Subcutaneous abdominal adipose tissue (tissue), 5 donors: ENCODE measurements around the gene MAPK12.

Experiments
- H3K27ac ChIP-seq: one replicate; pipeline ENCODE4 v1.7.0; 2013; ENCODE audit warnings: low read depth, mild to moderate bottlenecking, inconsistent platforms, low read length, moderate library complexity
- H3K27me3 ChIP-seq, 5 donors: one replicate each; pipeline ENCODE4 v1.7.0; 2013; ENCODE audit warnings: low read length in 5 of 5, inconsistent platforms in 1 of 5; ENCODE audit not compliant: control insufficient read depth in 5 of 5, insufficient read depth in 4 of 5
- H3K36me3 ChIP-seq, 5 donors: one replicate each; pipeline ENCODE4 v1.7.0; 2013; ENCODE audit warnings: low read length in 5 of 5; ENCODE audit not compliant: control insufficient read depth in 5 of 5, insufficient read depth in 5 of 5
- H3K4me1 ChIP-seq, 5 donors: one replicate each; pipeline ENCODE4 v1.7.0; 2013; ENCODE audit warnings: low read length in 5 of 5, mild to moderate bottlenecking in 3 of 5, moderate library complexity in 1 of 5; ENCODE audit not compliant: control insufficient read depth in 5 of 5, insufficient read depth in 5 of 5
- H3K4me3 ChIP-seq, 5 donors: one replicate each; pipeline ENCODE4 v1.7.0; 2013; ENCODE audit warnings: low read length in 5 of 5, low read depth in 1 of 5
- H3K9ac ChIP-seq, 5 donors: one replicate each; pipeline ENCODE4 v1.7.0; 2013; ENCODE audit warnings: low read length in 5 of 5, mild to moderate bottlenecking in 4 of 5, moderate library complexity in 3 of 5
- H3K9me3 ChIP-seq, 5 donors: one replicate each; pipeline ENCODE4 v1.7.0; 2013; ENCODE audit warnings: low read length in 5 of 5; ENCODE audit not compliant: control insufficient read depth in 5 of 5
- donor health status: healthy.
- donor health status: healthy.
- donor health status: healthy.
- donor health status: healthy.
- donor health status: healthy.

MAPK12 gene

DNA sequence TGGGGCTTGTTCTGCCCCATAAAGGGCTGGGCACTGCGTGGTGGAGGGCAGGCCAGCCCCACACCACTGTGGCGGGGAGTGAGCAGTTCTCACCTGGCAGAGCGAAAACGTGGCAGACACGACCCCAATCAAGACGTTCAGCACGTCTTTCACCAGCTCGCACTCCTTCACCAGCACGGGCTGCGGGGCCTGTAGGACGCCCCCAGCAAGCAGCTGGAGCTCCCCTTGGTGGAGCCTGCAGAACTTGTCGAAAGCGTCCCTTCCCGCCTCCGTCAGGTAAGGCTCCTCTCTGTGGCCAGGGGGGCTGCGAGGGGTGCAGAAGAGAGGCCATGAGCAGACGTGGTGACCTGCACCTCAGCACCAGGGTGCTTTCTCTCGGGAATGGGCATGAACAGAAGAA, 28.3 kb downstream of the MAPK12 start:
- H3K36me3 ChIP-seq, result peaks cover 0 to 56% (median 44%) of the 10 kb centered on the region in 5 donors

DNA sequence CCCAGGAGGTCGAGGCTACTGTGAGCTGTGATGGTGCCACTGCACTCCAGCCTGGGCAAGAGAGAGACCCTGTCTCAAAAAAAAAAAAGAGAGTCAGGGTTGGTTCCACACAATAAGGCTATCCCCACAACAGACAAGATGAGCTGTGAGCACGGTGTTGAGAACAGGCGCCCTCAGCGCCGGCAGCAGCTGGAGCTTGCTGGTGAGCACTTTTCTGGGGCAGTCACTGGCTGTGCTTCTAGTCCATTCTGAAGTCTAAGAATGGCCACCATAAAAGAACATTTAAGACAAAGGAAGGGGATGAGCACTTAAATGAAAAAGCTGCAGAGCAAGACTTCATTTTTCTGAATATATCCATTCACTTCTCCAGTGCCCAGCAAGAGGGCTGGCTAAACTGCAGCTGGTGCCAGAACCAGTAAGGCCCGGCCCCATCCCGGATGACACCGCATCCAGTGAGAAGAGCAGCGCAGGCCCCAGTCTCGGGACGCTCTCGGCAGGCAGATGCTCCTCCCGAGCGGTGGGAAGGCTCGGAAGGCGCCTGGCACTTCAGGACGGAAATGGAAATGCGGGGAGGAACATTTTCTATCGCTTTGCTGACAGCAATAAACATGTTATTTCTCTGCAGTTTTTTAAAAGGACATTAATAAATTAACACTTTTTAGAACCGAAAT, 28.9 kb downstream of the MAPK12 start:
- H3K4me3 ChIP-seq, result no peak overlapping the region
- no peak overlapping the region for H3K9ac ChIP-seq
- H3K9me3 ChIP-seq, result no peaks in the 10 kb centered on the region
- H3K27me3 ChIP-seq, result no peaks in the 10 kb centered on the region
- peaks cover 0 to 59% (median 46%) of the 10 kb centered on the region in 5 donors for H3K36me3 ChIP-seq
- no peaks in the 10 kb centered on the region for H3K4me1 ChIP-seq
- no peak overlapping the region for H3K27ac ChIP-seq

More for the DNA sequence above, 28.3 kb downstream of the MAPK12 start:
- no peaks in the 10 kb centered on the region for H3K9me3 ChIP-seq
- H3K27ac ChIP-seq, result no peak overlapping the region
- no peak overlapping the region for H3K9ac ChIP-seq
- H3K4me1 ChIP-seq, result no peaks in the 10 kb centered on the region
- H3K4me3 ChIP-seq, result no peak overlapping the region
- H3K27me3 ChIP-seq, result no peaks in the 10 kb centered on the region

DNA sequence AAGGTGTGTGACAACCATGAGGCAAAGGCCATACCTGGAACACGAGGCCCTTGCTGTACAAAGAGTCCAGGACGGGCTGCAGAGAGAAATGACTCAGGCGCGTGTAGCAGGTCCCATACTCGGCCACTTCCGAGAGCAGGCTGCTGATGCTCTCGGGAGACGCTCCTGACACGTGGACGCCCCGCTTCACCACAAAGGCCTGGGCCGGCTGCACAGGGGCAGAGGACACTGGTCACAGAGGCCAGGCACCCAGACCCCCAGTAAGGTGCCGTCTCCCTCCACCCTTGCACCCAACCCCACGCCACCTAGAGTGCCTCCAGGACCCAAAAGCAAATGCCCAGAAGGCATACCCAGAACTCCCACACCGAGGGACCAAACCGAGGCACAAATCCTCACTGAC, 32.1 kb downstream of the MAPK12 start:
- no peak overlapping the region for H3K9ac ChIP-seq
- no peak overlapping the region for H3K27ac ChIP-seq
- H3K4me3 ChIP-seq, result no peak overlapping the region
- peaks cover 0 to 74% (median 58%) of the 10 kb centered on the region in 5 donors for H3K36me3 ChIP-seq
- H3K4me1 ChIP-seq, result no peaks in the 10 kb centered on the region
- no peaks in the 10 kb centered on the region for H3K9me3 ChIP-seq
- no peaks in the 10 kb centered on the region for H3K27me3 ChIP-seq

DNA sequence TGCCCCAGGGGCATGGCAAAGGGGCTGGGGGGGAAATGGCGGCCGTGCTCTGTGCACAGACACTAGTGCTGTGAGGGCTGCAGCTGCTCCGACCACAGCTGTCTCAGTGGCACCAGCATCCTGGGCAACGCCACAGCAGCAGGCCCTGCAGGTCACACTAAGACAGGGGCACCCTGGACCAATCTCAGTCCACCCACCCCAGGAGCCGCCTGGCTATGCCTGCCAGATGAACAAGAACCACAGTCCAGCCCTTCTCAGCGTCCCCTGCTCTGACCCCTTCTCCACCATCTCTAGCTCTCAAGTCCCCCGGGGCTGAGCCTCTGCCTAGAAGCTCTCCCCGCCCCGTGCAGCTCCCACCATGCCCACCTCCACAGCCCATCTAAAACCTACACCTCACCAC, 33.1 kb downstream of the MAPK12 start:
- H3K27ac ChIP-seq, result no peak overlapping the region
- no peaks in the 10 kb centered on the region for H3K4me1 ChIP-seq
- peaks cover 0 to 77% (median 66%) of the 10 kb centered on the region in 5 donors for H3K36me3 ChIP-seq
- no peaks in the 10 kb centered on the region for H3K9me3 ChIP-seq
- no peaks in the 10 kb centered on the region for H3K27me3 ChIP-seq
- H3K4me3 ChIP-seq, result no peak overlapping the region
- H3K9ac ChIP-seq, result no peak overlapping the region

DNA sequence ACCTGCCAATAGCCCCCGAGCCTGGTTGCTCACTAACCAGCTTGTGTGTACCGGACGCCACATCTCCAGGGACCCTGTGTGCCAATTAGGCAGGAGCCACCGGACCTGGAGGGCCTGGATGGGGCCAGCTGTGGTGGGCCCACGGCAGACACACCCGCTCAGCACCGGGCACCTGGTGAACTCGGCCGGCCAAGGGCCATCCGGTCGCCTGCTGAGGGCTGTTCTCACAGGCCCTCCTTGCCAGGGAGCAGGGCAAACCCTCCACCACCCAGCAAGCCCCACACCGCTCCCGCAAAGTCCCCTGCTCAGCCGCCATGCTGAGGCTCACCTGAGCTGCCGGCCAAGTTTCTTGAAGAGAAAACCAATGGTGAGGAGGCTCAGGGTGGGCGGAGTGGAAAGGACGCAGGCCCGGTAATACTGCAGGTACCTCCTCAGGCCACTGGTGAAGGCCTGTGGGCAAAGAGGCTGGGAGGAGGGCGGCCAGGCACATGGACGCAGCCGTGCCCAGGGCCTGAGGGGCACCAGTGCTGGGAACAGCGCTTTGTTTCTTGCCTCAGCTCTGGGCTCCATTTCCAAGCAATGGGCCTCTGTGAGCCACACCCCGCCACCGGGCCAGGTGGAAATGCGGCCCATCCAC, 33.8 kb downstream of the MAPK12 start:
- Histone ChIP-seq H3K9me3 (no peaks in the 10 kb centered on the region), H3K4me3 (no peak overlapping the region), H3K27ac (no peak overlapping the region), H3K36me3 (peaks cover 0 to 77% (median 66%) of the 10 kb centered on the region in 5 donors), H3K9ac (no peak overlapping the region), H3K4me1 (no peaks in the 10 kb centered on the region), H3K27me3 (no peaks in the 10 kb centered on the region)

DNA sequence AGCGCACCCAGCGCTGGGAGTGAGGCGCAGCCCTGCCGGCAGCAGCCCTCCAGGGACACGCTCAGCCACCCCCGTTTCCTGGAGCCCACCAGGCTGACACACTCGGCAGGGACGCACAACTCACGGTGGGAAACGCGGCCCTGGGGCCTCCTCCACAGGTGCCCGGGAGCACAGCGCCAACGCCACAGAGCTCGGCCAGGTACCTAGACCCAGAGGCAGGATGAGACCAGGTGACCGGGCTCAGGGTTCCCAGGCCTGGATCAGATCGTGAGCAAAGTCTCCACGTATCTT, 34.7 kb downstream of the MAPK12 start:
- H3K9ac ChIP-seq, result no peak overlapping the region
- H3K9me3 ChIP-seq, result no peaks in the 10 kb centered on the region
- H3K4me1 ChIP-seq, result no peaks in the 10 kb centered on the region
- no peak overlapping the region for H3K27ac ChIP-seq
- H3K27me3 ChIP-seq, result no peaks in the 10 kb centered on the region
- no peak overlapping the region for H3K4me3 ChIP-seq
- H3K36me3 ChIP-seq, result peaks cover 0 to 77% (median 67%) of the 10 kb centered on the region in 5 donors

DNA sequence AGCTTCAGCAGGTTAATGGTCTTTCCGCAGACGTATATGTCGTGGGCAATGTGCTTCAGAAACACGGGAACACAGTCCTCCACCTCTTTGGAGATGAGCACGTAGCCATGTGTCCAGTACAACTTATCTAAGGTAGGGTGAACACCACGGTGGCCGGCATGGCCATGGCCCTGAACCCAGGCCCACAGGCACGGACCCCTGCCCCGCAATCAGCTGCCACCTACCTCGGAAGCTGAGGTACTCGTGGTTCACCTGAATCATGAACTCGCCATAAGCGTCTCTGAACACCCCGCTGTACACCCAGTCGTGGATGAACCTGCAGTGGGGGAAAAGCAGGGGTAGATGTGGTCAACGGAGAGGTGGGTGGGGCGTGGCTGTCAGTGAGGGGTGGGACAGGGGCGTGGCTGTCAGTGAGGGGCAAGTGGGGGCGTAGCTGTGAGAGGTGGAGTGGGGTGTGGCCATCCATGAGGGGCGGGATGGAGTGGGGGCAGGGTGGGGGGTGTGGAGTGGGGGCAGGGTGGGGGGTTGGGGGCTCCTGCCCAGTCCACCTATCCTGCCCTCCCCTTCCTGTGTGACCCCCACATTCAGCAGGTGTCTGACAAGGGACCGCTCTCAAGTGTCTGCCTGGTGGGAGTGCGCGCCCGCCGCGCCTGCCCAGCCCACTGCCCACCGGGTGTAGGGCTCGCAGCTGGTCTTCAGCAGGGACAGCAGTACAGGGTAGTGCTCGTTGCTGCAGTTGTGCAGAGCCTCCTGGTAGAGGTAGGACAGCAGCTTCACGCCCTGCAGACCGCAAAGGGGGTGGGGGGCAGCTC, 35.2 kb downstream of the MAPK12 start:
- H3K4me1 ChIP-seq, result no peaks in the 10 kb centered on the region
- no peak overlapping the region for H3K4me3 ChIP-seq
- H3K36me3 ChIP-seq, result peaks cover 0 to 83% (median 73%) of the 10 kb centered on the region in 5 donors
- H3K27me3 ChIP-seq, result no peaks in the 10 kb centered on the region
- H3K9me3 ChIP-seq, result no peaks in the 10 kb centered on the region
- no peak overlapping the region for H3K27ac ChIP-seq
- no peak overlapping the region for H3K9ac ChIP-seq

DNA sequence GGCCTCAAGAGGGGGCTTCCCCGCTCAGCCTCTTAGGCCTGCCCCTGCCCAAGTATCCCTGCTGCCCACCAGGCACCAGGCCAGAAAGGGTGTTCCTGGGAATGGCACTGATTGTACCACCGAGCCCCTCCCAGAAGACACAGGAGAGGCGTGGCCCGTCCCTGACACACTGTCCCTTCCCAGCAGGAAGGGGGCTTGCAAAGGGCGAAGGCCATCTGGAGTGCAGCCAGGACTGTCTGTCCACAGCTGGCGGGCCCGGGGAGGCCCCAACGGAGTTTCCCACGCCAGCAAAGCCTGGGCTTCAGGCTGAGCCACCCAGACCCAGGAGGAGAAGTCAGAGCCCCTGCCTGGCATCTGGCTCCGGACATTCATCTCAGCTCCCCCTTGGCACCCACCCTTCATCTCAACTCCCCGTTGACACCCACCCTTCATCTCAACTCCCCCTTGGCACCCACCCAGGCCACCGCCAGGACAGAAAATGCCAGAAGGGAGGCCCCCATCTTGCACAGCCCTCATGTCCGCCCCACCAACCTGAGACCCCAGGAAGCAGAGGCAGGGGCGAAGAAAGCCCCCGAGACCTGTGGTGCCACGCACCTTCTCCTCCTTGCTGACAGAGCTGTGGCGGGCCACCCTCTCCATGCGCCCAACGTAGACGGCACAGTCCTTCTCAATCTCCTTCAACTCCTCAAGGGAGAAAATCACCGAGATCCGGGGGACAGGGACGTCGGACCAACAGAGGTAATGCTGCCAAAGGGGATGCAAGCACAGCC, 36.1 kb downstream of the MAPK12 start:
- H3K9me3 ChIP-seq, result no peaks in the 10 kb centered on the region
- H3K27me3 ChIP-seq, result no peaks in the 10 kb centered on the region
- no peaks in the 10 kb centered on the region for H3K4me1 ChIP-seq
- H3K4me3 ChIP-seq, result no peak overlapping the region
- H3K36me3 ChIP-seq, result peaks cover 0 to 92% (median 82%) of the 10 kb centered on the region in 5 donors
- no peak overlapping the region for H3K27ac ChIP-seq
- no peak overlapping the region for H3K9ac ChIP-seq

DNA sequence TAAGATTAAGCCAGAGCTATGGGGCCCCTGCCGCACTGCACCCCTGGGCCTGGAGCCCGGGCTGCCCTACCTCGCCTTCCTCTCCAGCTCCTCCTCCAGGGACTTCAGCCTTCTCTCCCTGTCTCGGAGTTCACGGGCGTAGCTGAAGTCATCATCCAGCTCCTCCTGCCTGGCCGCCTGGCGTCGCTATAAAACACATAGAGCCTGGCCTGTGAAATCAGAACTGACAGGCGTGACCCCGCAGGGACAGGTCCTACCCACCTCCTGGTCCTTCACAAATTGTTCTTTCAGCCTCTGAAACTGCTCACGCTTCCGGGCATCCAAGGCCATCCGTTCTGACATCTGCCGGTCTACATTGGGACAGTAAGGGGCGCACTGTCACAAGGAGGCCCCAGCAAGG, 37.4 kb downstream of the MAPK12 start:
- Histone ChIP-seq H3K4me1 (peaks cover 0 to 5% (median 3%) of the 10 kb centered on the region in 5 donors), H3K27ac (no peak overlapping the region), H3K9me3 (no peaks in the 10 kb centered on the region), H3K9ac (no peak overlapping the region), H3K27me3 (no peaks in the 10 kb centered on the region), H3K36me3 (peaks cover 0 to 93% (median 81%) of the 10 kb centered on the region in 5 donors), H3K4me3 (no peak overlapping the region)
